Transverse colon (tissue), 3 donors: ENCODE results near the gene KRTAP29-1.

ENCODE experiments used
- EP300 ChIP-seq: sonication (generic); formaldehyde crosslinking; IDR thresholded peaks from one replicate; pipeline ENCODE4 v1.6.1; 2017; ENCODE audit warnings: antibody characterized with exemption, low read depth
- POLR2A ChIP-seq: fragments of 450-650 bp; IDR thresholded peaks from one replicate; pipeline ENCODE4 v1.6.1; 2016; ENCODE audit warnings: antibody characterized with exemption, mild to moderate bottlenecking, moderate library complexity
- TF ChIP-seq, protein P1 (sequence below), 5 experiments: fragments of 200-600 bp in 3 of 5; fragments of 450-650 bp in 2 of 5; sonication (generic) in 3 of 5; IDR thresholded peaks; 1 replicate in 2 of 5; 2 replicates in 3 of 5; pipeline ENCODE4 v1.5.1; 2016 to 2017; ENCODE audit warnings: antibody characterized with exemption in 5 of 5, inconsistent platforms in 3 of 5, mild to moderate bottlenecking in 2 of 5, moderate library complexity in 1 of 5

DNA sequence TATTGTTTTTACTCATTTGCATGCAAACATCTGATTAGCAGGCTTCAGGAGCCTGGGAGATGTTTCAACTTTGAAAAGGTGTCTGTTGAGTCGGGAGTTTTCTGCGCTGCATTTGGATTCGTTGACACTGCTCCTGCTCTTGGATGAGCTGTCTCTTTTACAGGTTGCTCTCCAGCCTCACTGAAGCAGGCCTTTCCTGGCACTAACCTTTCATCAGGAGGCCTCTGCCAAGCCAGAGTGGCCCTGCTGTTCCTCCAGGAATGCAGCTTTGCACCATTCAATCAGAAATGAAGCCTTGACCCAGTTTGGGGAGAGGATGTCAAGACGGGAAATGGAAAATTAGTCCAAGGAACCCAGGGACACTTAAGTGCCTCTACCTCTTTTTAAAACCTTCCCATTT, 330 bp upstream of the KRTAP29-1 start:
- TF ChIP-seq, protein P1, sequence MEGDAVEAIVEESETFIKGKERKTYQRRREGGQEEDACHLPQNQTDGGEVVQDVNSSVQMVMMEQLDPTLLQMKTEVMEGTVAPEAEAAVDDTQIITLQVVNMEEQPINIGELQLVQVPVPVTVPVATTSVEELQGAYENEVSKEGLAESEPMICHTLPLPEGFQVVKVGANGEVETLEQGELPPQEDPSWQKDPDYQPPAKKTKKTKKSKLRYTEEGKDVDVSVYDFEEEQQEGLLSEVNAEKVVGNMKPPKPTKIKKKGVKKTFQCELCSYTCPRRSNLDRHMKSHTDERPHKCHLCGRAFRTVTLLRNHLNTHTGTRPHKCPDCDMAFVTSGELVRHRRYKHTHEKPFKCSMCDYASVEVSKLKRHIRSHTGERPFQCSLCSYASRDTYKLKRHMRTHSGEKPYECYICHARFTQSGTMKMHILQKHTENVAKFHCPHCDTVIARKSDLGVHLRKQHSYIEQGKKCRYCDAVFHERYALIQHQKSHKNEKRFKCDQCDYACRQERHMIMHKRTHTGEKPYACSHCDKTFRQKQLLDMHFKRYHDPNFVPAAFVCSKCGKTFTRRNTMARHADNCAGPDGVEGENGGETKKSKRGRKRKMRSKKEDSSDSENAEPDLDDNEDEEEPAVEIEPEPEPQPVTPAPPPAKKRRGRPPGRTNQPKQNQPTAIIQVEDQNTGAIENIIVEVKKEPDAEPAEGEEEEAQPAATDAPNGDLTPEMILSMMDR (IDR thresholded peaks at IDR 0.05) = no peak
- TF ChIP-seq POLR2A = no peak
- no peak for TF ChIP-seq EP300
